Subcutaneous adipose tissue (tissue), 4 donors: Measurements from ENCODE around the gene AHNAK2. TPM values are rescaled to one million over a fixed set of nuclear protein-coding genes. Genes with fewer than 3 reads are reported as not detected.

Experiments
- total RNA-seq, 4 donors: library from RNA; depleted of rRNA; stranded (reverse); fragments of >200 nt; gene quantifications; one replicate each; pipeline ENCODE4 v1.1.0, GENCODE V29; 2016
- TF ChIP-seq, protein P1 (sequence below): fragments of 450-650 bp; IDR thresholded peaks from one replicate; pipeline ENCODE4 v1.5.1; 2016; ENCODE audit warnings: low read depth, mild to moderate bottlenecking, control low read depth, antibody characterized with exemption, moderate library complexity

The AHNAK2 gene
- total RNA-seq, 4 donors from 2014 or later: 36.9 to 77.5 (median 43.9) TPM

GRCh38 chr14:104968153-104968527, 10.0 kb downstream of the AHNAK2 start:
- TF ChIP-seq, protein P1, sequence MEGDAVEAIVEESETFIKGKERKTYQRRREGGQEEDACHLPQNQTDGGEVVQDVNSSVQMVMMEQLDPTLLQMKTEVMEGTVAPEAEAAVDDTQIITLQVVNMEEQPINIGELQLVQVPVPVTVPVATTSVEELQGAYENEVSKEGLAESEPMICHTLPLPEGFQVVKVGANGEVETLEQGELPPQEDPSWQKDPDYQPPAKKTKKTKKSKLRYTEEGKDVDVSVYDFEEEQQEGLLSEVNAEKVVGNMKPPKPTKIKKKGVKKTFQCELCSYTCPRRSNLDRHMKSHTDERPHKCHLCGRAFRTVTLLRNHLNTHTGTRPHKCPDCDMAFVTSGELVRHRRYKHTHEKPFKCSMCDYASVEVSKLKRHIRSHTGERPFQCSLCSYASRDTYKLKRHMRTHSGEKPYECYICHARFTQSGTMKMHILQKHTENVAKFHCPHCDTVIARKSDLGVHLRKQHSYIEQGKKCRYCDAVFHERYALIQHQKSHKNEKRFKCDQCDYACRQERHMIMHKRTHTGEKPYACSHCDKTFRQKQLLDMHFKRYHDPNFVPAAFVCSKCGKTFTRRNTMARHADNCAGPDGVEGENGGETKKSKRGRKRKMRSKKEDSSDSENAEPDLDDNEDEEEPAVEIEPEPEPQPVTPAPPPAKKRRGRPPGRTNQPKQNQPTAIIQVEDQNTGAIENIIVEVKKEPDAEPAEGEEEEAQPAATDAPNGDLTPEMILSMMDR: no peak

- TF ChIP-seq, protein P1: no peak
Measured at GRCh38 chr14:104967386-104968152, 10.6 kb downstream of the AHNAK2 start.

DNA sequence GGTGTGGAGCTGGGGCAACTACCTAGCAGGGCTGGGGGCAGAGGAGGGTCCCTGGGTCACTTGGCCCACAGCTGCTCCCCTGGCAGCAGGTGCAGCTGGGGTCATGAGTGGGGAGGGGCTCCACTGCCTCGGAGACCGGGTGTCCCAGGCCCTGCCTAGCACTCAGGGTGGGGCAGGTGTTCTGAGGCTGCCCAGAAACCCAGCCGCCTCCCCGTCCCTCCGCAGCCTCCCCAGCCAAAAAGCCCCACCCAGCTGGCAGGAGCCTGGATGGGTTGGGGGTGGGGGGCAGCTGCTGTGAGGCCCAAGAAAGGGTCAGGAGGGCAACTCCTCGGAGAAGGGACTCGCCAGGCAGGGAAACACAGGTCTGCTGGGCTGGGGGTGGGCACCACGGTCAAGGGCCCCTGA, 11.2 kb downstream of the AHNAK2 start:
- TF ChIP-seq, protein P1: no peak

GRCh38 chr14:104966261-104966865, 11.8 kb downstream of the AHNAK2 start:
- TF ChIP-seq, protein P1: no peak

- TF ChIP-seq, protein P1: no peak
Measured at GRCh38 chr14:104965561-104966231, 12.5 kb downstream of the AHNAK2 start.

DNA sequence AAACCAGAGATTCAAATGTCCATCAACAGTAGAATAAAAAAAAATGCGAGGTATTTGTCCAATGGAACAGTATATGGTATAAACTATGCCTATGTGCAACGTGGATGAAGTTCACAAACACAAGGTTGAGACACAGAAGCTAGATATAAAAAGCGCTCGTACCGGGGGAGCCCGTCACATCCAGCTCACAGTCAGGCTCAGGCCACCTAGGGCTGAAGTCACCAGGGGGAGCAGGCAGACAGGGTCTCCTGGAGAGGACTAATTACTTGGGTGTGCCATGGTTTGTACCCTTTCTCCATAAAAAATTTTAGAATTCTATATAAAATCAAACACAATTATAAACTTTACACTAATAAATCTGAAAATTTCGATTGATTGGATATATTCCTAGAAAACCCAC, 13.6 kb downstream of the AHNAK2 start:
- TF ChIP-seq, protein P1: no peak
